GM12878 (cell line): ENCODE results near the gene GAS6. TPM values are rescaled to one million over a fixed set of nuclear protein-coding genes. Genes with fewer than 3 reads are reported as not detected.

Source experiments
- ATAC-seq: fragments of 200-7000 bp; cut with Tn5 transposase; 3 replicates; pipeline ENCODE4 v1.9.1; 2020; ENCODE audit warnings: mild to moderate bottlenecking, moderate library complexity
- BruUV-seq: library from RNA; stranded (reverse); fragments of 400-500 nt; replicated peaks from 2 replicates; lab custom pipeline; 2021; lab: Mats Ljungman, UMichigan
- CTCF ChIA-PET: fragments of 300-600 bp; sonication (Branson Sonifier 250); formaldehyde crosslinking; extraction: SDS; loops from one replicate; lab custom pipeline; 2021; ENCODE audit warnings: inconsistent platforms; lab: Yijun Ruan, JAX
- POLR2A ChIA-PET: fragments of 350-600 bp; formaldehyde crosslinking; extraction: SDS; loops from one replicate; lab custom pipeline; 2021; ENCODE audit warnings: inconsistent platforms; lab: Charles Lee
- RAD21 ChIA-PET: fragments of 300-600 bp; sonication (Branson Sonifier 250); formaldehyde crosslinking; loops from one replicate; lab custom pipeline; 2023; ENCODE audit warnings: antibody characterized with exemption; ENCODE audit not compliant: unreplicated experiment; lab: Charles Lee
- SMC1A ChIA-PET: fragments of 300-600 bp; sonication (Branson Sonifier 250); formaldehyde crosslinking; loops from one replicate; lab custom pipeline; 2023; ENCODE audit not compliant: unreplicated experiment, uncharacterized antibody; lab: Charles Lee
- DNase-seq: peaks from one replicate; pipeline ENCODE4 v3.0.0-alpha.2; 2011; ENCODE audit warnings: low read depth, low spot score
- FAIRE-seq: peaks from 3 replicates; lab custom pipeline; 2011; peaks lifted over from hg19 to GRCh38; lab: Jason Lieb, UNC
- H2AFZ ChIP-seq: 2 replicates; pipeline ENCODE4 v1.6.0; 2011; ENCODE audit warnings: low read depth, low read length, control low read depth; ENCODE audit not compliant: control insufficient read depth
- H3K27ac ChIP-seq: 2 replicates; pipeline ENCODE4 v1.5.1; 2011; ENCODE audit warnings: control low read depth; ENCODE audit not compliant: control insufficient read depth, insufficient read depth
- H3K27me3 ChIP-seq, 2 experiments: replicated peaks in 1 of 2; 2 replicates each; pipeline versions ENCODE4 v1.6.0 to v1.6.1; 2011; ENCODE audit warnings: low read length in 1 of 2; ENCODE audit not compliant: control insufficient read depth in 2 of 2, insufficient read depth in 2 of 2
- H3K36me3 ChIP-seq, 2 experiments: 2 replicates each; pipeline ENCODE4 v1.5.1; 2011; ENCODE audit warnings: low read length in 1 of 2; ENCODE audit not compliant: control insufficient read depth in 2 of 2, insufficient read depth in 2 of 2
- H3K4me1 ChIP-seq: 2 replicates; pipeline ENCODE4 v1.6.1; 2011; ENCODE audit warnings: mild to moderate bottlenecking, low read length, moderate library complexity, mixed read lengths; ENCODE audit not compliant: control insufficient read depth, insufficient read depth
- H3K4me2 ChIP-seq: 2 replicates; pipeline ENCODE4 v1.6.0; 2011; ENCODE audit warnings: control low read depth; ENCODE audit not compliant: control insufficient read depth, insufficient read depth
- H3K4me3 ChIP-seq: fragments of 200-600 bp; sonication (generic); 2 replicates; pipeline ENCODE4 v1.5.1; 2016
- H3K79me2 ChIP-seq: 2 replicates; pipeline ENCODE4 v1.6.0; 2011; ENCODE audit warnings: low read length; ENCODE audit not compliant: control insufficient read depth, insufficient read depth
- H3K9ac ChIP-seq: 2 replicates; pipeline ENCODE4 v1.8.0; 2011; ENCODE audit warnings: low read length, control low read depth, mixed read lengths; ENCODE audit not compliant: control insufficient read depth, insufficient read depth
- H3K9me3 ChIP-seq: replicated peaks from 3 replicates; pipeline ENCODE4 v1.5.1; 2011; ENCODE audit warnings: mild to moderate bottlenecking, low read length; ENCODE audit not compliant: control insufficient read depth, insufficient read depth
- H4K20me1 ChIP-seq: 2 replicates; pipeline ENCODE4 v1.6.0; 2011; ENCODE audit not compliant: control insufficient read depth, insufficient read depth
- CREB1 ChIP-seq: IDR thresholded peaks from 2 replicates; pipeline ENCODE4 v1.6.1; 2012; ENCODE audit warnings: low read depth, mild to moderate bottlenecking, inconsistent platforms
- CREM ChIP-seq: IDR thresholded peaks from 2 replicates; pipeline ENCODE4 v1.6.1; 2014; ENCODE audit warnings: antibody characterized with exemption, low read depth
- HCFC1 ChIP-seq: fragments of 150-350 bp; IDR thresholded peaks from 2 replicates; pipeline ENCODE4 v1.6.1; 2014; ENCODE audit warnings: low read length
- HDAC2 ChIP-seq: fragments of 200-600 bp; sonication (generic); IDR thresholded peaks from 2 replicates; pipeline ENCODE4 v1.6.1; 2017
- MTA2 ChIP-seq: fragments of 450-650 bp; IDR thresholded peaks from 2 replicates; pipeline ENCODE4 v1.6.1; 2016; ENCODE audit warnings: low read depth, mild to moderate bottlenecking, moderate library complexity
- PML ChIP-seq: IDR thresholded peaks from 2 replicates; pipeline ENCODE4 v1.6.1; 2012; ENCODE audit warnings: low read length, inconsistent platforms
- TAF1 ChIP-seq: IDR thresholded peaks from 2 replicates; pipeline ENCODE4 v1.6.1; 2011; ENCODE audit warnings: mild to moderate bottlenecking, low read depth, low read length, borderline replicate concordance
- TCF12 ChIP-seq: IDR thresholded peaks from 2 replicates; pipeline ENCODE4 v1.6.1; 2011; ENCODE audit warnings: low read depth, mild to moderate bottlenecking, low read length
- YY1 ChIP-seq: IDR thresholded peaks from 2 replicates; pipeline ENCODE4 v1.6.1; 2011; ENCODE audit warnings: low read depth, mild to moderate bottlenecking, low read length
- WGBS: methylation state at CpG from one replicate; pipeline ENCODE4 v1.1.6; 2016; ENCODE audit warnings: low lambda C conversion rate; ENCODE audit not compliant: insufficient replicate concordance, insufficient coverage; ENCODE audit errors: missing lambda C conversion rate; 5-methylcytosine and 5-hydroxymethylcytosine counted together
- in situ Hi-C: fragments of 300-500 bp; cut with MboI; formaldehyde crosslinking; loops from 9 replicates; pipeline ENCODE4 v1.14.3; 2018; ENCODE audit warnings: mixed read lengths
- intact Hi-C: fragments of 100-400 bp; cut with micrococcal nuclease; formaldehyde crosslinking; loops from one replicate; pipeline ENCODE4 v1.14.2; 2022; ENCODE audit not compliant: unreplicated experiment
- polyA plus RNA-seq, 11 experiments: library from polyadenylated mRNA; depleted of rRNA in 4 of 11; unstranded in 6 of 11; stranded (reverse) in 5 of 11; fragments of >200 nt; fragmentation: Nextera tagmentation in 4 of 11; fragmentation: Illumina TruSeq in 1 of 11; extraction: Ambion mirVana in 4 of 11; extraction: Trizol in 1 of 11; gene quantifications; 1 replicate in 1 of 11; 2 replicates in 10 of 11; pipeline versions ENCODE4 v1.2.1 to v1.2.3, GENCODE V29; 2011 to 2016; ENCODE audit warnings: inconsistent platforms in 2 of 11, missing spikeins in 2 of 11, low read depth in 1 of 11
- total RNA-seq, 4 experiments: library from RNA; depleted of rRNA in 3 of 4; stranded (reverse); fragments of >200 nt in 3 of 4; fragmentation: Illumina TruSeq in 1 of 4; extraction: Trizol in 1 of 4; gene quantifications; 2 replicates each; pipeline versions ENCODE4 v1.2.1 to v1.2.3, GENCODE V29; 2013 to 2021
- TF ChIP-seq, protein P1 (sequence below): fragments of 450-650 bp; IDR thresholded peaks from 2 replicates; pipeline ENCODE4 v1.6.1; 2014; ENCODE audit warnings: mild to moderate bottlenecking
- TF ChIP-seq, protein P2 (sequence below): fragments of 450-650 bp; IDR thresholded peaks from 2 replicates; pipeline ENCODE4 v1.6.1; 2017; ENCODE audit warnings: mild to moderate bottlenecking, moderate library complexity
- TF ChIP-seq, protein P3 (sequence below): IDR thresholded peaks from 2 replicates; pipeline ENCODE4 v1.6.1; 2011; ENCODE audit warnings: low read depth, low read length, improper control_type of control experiment, borderline replicate concordance
- TF ChIP-seq, protein P4 (sequence below): fragments of 450-650 bp; IDR thresholded peaks from 2 replicates; pipeline ENCODE4 v1.6.1; 2017; ENCODE audit warnings: mild to moderate bottlenecking, moderate library complexity

GAS6 gene
- total and polyA plus RNA-seq, 10 of the 15 experiments (the other 5 are each of a cell fraction or from before 2014, with no cell fraction given): 0.03 to 0.59 (median 0.10) TPM; not detected in 2

DNA sequence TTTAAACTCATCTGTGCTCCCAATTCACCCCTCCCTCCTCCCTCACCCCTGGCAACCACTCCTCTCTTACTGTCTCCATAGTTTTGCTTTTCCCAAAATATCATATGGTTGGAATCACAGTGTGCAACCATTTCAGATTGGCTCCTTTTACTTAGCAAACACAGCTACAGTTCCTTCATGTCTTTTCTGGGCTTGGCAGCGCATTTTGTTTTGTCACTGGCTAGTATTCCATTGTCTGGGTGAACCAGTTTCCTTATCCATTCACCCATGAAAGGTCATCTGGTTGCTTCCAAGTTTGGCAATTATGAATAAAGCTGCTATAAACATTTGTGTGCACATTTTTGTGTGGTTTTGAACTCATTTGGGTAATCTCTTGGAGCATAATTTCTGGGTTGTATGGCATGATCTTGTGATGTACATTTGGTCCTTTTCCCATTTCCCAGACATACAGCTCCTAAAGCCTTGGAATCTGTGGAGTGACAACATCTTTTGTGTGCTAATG, 23.9 kb upstream of the GAS6 start (continued):
- TF ChIP-seq, protein P1, sequence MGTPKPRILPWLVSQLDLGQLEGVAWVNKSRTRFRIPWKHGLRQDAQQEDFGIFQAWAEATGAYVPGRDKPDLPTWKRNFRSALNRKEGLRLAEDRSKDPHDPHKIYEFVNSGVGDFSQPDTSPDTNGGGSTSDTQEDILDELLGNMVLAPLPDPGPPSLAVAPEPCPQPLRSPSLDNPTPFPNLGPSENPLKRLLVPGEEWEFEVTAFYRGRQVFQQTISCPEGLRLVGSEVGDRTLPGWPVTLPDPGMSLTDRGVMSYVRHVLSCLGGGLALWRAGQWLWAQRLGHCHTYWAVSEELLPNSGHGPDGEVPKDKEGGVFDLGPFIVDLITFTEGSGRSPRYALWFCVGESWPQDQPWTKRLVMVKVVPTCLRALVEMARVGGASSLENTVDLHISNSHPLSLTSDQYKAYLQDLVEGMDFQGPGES: no peak
- TF ChIP-seq, protein P2, sequence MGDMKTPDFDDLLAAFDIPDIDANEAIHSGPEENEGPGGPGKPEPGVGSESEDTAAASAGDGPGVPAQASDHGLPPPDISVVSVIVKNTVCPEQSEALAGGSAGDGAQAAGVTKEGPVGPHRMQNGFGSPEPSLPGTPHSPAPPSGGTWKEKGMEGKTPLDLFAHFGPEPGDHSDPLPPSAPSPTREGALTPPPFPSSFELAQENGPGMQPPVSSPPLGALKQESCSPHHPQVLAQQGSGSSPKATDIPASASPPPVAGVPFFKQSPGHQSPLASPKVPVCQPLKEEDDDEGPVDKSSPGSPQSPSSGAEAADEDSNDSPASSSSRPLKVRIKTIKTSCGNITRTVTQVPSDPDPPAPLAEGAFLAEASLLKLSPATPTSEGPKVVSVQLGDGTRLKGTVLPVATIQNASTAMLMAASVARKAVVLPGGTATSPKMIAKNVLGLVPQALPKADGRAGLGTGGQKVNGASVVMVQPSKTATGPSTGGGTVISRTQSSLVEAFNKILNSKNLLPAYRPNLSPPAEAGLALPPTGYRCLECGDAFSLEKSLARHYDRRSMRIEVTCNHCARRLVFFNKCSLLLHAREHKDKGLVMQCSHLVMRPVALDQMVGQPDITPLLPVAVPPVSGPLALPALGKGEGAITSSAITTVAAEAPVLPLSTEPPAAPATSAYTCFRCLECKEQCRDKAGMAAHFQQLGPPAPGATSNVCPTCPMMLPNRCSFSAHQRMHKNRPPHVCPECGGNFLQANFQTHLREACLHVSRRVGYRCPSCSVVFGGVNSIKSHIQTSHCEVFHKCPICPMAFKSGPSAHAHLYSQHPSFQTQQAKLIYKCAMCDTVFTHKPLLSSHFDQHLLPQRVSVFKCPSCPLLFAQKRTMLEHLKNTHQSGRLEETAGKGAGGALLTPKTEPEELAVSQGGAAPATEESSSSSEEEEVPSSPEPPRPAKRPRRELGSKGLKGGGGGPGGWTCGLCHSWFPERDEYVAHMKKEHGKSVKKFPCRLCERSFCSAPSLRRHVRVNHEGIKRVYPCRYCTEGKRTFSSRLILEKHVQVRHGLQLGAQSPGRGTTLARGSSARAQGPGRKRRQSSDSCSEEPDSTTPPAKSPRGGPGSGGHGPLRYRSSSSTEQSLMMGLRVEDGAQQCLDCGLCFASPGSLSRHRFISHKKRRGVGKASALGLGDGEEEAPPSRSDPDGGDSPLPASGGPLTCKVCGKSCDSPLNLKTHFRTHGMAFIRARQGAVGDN: no peak
- TF ChIP-seq CREB1: no peak
- TF ChIP-seq, all 136 proteins: peak for 0

DNA sequence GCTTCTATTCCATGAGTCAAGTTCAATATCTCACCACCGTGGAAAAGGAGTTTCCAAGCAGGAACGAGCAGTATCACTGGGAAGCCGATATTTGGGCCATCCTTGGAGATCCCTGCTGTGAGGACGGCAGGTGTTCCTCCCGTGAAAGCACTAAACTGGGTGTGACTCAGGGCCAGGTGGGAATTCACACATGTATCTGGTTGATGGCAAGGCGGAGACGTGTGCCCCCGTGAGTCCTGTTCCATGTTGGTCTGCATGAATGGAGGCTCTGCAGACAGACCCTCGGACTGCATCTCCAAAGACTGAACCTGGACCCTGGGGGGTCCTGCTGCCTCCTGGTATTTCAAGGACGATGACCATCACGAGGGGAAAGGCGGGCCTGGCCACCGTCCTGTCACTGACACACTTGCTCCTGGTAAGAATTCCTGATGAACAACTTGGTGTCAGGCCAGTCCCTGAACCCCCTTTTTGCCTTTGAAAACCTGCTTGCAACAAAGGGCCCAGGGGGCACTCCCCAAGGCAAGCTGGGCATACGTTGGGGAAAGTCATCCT, 22.8 kb upstream of the GAS6 start:
- Histone ChIP-seq H4K20me1 (no peaks in the 10 kb centered on the region), H2AFZ (no peak overlapping the region), H3K9ac (no peak overlapping the region), H3K27me3 (peaks cover 0 to 3% of the 10 kb centered on the region in 2 experiments; a peak in 1 of 4 replicates), H3K9me3 (no peaks in the 10 kb centered on the region), H3K4me2 (no peak overlapping the region), H3K27ac (no peak overlapping the region), H3K4me1 (no peaks in the 10 kb centered on the region), H3K36me3 (no peaks in the 10 kb centered on the region), H3K79me2 (no peaks in the 10 kb centered on the region), H3K4me3 (no peak overlapping the region)
- RAD21 ChIA-PET: no interaction called here
- 21% methylated on average over 14 of the region's 14 CpGs for WGBS
- CTCF ChIA-PET: no interaction called here
- FAIRE-seq (no peak), DNase-seq (no peak), ATAC-seq (no peak)
- POLR2A ChIA-PET: no interaction called here
- in situ Hi-C loops: no loop called here
- no TSS peak for BruUV-seq
- intact Hi-C loops: no loop called here
- SMC1A ChIA-PET: no interaction called here
- TF ChIP-seq CREM: no peak
- TF ChIP-seq TAF1: no peak
- TF ChIP-seq YY1: no peak
- TF ChIP-seq HCFC1: no peak
- TF ChIP-seq, protein P3, sequence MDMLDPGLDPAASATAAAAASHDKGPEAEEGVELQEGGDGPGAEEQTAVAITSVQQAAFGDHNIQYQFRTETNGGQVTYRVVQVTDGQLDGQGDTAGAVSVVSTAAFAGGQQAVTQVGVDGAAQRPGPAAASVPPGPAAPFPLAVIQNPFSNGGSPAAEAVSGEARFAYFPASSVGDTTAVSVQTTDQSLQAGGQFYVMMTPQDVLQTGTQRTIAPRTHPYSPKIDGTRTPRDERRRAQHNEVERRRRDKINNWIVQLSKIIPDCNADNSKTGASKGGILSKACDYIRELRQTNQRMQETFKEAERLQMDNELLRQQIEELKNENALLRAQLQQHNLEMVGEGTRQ: no peak
- TF ChIP-seq MTA2: no peak
- TF ChIP-seq TCF12: no peak
- no peak for TF ChIP-seq HDAC2
- TF ChIP-seq, protein P4, sequence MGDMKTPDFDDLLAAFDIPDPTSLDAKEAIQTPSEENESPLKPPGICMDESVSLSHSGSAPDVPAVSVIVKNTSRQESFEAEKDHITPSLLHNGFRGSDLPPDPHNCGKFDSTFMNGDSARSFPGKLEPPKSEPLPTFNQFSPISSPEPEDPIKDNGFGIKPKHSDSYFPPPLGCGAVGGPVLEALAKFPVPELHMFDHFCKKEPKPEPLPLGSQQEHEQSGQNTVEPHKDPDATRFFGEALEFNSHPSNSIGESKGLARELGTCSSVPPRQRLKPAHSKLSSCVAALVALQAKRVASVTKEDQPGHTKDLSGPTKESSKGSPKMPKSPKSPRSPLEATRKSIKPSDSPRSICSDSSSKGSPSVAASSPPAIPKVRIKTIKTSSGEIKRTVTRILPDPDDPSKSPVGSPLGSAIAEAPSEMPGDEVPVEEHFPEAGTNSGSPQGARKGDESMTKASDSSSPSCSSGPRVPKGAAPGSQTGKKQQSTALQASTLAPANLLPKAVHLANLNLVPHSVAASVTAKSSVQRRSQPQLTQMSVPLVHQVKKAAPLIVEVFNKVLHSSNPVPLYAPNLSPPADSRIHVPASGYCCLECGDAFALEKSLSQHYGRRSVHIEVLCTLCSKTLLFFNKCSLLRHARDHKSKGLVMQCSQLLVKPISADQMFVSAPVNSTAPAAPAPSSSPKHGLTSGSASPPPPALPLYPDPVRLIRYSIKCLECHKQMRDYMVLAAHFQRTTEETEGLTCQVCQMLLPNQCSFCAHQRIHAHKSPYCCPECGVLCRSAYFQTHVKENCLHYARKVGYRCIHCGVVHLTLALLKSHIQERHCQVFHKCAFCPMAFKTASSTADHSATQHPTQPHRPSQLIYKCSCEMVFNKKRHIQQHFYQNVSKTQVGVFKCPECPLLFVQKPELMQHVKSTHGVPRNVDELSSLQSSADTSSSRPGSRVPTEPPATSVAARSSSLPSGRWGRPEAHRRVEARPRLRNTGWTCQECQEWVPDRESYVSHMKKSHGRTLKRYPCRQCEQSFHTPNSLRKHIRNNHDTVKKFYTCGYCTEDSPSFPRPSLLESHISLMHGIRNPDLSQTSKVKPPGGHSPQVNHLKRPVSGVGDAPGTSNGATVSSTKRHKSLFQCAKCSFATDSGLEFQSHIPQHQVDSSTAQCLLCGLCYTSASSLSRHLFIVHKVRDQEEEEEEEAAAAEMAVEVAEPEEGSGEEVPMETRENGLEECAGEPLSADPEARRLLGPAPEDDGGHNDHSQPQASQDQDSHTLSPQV: no peak
- TF ChIP-seq PML: no peak
